OCI-LY1 (cell line): ENCODE results near the gene ACTN4.

Experiments used
- CTCF ChIP-seq: fragments of 200-600 bp; sonication (generic), shearing (Covaris generic); IDR thresholded peaks from 2 replicates; pipeline ENCODE4 v1.5.1; 2017; ENCODE audit warnings: mild to moderate bottlenecking, antibody characterized with exemption, low read length, moderate library complexity, mixed read lengths
- EZH2 ChIP-seq: fragments of 200-600 bp; sonication (generic), shearing (Covaris generic); IDR thresholded peaks from 2 replicates; pipeline ENCODE4 v1.8.0; 2017; ENCODE audit warnings: borderline replicate concordance, mixed run types, mild to moderate bottlenecking, antibody characterized with exemption, low read length, moderate library complexity, mixed read lengths

GRCh38 chr19:38781058-38781457, 133.6 kb downstream of the ACTN4 start:
- TF ChIP-seq CTCF (no peak), EZH2 (no peak)
